HG03342 (cell line): Measurements from ENCODE around the gene NCOA3.

Experiments
- ATAC-seq: cut with Tn5 transposase; IDR thresholded peaks from one replicate; pipeline ENCODE4 v1.9.1; 2021; ENCODE audit warnings: mild to moderate bottlenecking, moderate library complexity; ENCODE audit not compliant: unreplicated experiment

Gene NCOA3

DNA sequence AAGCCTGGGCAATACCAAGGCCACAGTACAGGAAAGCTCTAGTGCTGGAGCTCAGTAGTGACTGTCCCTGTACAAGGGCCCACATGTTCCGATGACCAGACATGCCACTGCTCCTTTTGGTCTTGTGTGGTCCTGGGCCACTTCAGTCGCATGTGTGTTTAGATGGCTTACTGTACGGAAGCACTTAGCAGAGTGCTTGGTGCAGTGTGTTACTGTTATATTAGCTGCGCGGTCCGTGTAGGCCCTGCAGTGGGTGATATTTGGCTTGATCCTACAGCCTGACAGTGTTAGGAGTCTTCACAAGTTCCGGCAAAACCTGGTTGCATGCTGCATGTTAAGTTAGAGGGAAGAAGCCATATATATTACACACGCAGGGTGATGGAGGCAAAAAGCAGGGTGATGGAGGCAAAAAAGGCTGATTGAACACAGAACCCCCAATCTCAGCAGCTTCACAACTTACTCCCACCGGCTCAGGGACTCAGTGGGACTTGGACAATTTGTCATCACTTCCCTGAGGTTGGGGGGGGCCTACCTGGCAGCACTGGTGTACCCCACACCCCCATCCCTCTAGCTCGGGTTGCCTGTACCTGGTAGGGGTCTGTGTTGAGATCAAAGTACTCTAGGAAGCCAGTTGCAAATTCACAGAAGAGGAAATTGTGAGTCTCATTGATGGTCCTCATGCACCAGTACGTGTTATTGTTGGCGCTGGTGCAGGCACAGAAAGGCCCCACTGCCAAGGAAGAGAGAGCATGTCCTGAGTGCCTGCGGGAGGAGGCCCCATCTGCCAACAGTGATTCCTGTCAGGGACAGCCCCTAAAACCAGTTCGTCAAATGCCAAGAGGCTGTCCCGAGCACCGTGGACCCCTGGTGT, 161.0 kb downstream of the NCOA3 start:
- ATAC-seq, result no peak

DNA sequence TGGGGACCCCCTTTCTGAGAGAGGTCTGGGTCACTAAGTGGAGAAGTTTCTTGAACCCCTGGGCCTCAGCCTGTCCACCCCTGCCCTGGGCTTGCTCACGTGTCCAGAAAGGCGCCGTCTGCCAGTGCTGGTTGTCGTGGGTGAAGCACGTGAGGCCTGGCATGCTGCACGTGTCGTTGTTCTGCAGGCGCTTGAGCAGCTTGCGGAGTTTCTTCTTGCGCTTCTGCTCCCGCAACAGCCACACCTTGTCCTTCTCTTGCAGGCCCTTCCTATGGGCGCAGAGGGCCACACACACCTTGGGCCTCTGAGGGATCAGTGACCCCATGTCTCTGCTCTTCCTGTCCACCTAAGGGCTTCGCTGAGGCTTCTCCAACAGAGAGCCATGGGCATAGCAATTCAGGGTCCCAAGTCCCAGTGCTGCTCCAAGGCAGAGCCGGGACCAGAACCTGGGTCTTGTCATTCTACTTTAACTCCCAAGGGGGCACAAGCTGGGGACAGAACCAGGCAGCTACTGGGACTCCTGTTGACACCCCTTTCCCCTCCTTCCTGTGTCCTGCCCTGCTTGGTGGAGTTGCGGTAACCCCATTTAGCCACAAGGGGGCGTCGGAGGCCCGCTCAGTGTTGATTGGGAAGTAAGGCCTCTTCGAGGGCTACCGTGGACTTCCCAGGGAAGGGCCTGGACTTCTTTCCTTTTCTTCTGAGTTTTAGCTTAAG, 161.8 kb downstream of the NCOA3 start:
- ATAC-seq, result no peak

DNA sequence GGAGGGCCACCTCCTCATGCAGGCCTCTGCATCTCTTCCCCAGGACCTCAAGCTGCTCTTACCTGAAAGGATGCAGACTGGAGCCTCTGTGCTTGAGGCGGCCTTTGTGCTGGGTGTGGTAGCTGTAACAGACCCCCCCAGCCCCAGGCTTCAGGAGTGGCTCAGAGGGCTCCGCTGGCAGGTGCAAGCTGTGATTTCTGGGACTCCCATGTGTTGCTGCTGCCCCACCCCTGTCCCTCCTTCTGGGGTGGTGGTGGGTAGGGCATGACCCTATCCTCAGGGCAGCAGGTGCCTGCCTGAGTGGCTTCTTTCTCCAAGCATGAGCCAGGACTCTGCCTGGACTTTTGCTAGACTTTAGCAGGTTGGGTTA, 162.4 kb downstream of the NCOA3 start:
- no peak for ATAC-seq

DNA sequence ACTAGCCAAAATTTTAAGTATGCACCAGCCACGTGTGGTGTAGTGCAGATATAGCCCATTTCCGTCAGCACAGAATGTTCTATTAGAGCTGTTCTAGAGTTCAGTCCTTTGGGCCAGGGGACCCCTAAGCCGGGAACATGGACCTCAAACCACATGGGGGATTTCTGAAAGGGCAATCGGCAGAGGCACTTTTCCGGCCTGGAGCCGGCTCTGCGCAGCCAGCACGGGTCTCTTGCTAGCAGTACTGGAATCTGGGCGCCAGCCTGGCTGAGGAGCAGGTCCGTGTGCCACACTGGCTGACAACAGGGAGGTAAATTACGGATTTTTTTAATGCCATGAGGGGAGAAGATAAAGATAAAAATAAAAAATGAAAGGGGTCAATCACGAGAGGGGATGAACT, 163.1 kb downstream of the NCOA3 start:
- ATAC-seq, result no peak

DNA sequence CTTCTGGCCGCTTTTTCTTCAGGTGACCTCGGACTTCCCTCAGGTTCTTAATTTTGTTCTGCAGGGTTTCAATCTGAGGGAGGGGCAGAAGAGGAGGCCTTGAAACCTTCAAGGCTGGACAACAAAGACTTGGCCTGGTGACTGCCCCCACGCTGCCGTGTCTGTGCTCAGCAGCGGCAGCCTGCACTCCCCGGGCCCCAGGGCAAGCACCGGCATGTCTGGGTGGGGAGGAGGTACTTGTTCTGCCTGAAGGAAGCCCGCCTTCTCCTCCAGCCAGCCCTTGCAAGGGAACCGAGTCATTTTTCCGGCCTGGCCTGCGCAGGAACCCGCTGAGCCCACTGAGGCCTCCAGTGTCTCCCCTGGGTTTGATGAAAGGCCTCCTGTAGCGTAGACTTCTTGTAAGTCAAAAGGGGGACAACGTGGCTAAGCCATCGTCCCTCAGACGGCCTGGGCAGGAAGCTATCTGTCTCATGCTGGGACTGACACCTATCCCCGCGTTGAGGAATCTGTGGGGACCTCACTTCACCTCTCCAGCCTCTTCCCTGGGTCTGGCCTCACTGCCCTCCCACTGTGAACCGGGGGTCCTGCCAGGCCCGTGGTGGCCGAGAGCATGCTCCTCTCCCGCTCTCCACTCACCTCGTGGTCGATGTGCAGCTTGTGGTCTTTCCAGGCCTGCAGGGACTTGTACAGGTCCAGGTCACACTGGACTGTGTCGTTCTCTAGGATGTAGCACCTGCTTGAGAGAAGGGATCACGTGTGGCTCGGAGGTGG, 163.7 kb downstream of the NCOA3 start:
- ATAC-seq, result no peak

DNA sequence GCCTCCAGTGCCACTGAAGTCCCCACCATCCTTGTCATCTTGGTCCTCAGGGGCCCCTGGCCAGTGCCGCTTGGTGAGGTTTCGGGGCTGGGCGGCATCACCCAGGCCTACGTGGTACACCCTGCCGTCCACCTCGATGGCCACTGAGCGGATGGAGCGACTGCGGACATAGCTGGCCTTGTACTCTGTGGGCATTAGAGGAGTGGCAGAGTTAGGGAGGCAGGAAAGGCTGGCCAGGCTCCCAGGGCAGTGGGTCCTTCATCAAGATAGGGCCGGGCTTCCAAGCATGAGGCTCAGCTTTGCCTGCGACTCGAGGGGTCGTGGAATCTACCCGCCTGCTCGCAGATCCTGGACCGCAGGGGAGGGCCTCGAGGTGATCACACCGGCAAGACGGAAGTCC, 164.6 kb downstream of the NCOA3 start:
- ATAC-seq, result no peak

DNA sequence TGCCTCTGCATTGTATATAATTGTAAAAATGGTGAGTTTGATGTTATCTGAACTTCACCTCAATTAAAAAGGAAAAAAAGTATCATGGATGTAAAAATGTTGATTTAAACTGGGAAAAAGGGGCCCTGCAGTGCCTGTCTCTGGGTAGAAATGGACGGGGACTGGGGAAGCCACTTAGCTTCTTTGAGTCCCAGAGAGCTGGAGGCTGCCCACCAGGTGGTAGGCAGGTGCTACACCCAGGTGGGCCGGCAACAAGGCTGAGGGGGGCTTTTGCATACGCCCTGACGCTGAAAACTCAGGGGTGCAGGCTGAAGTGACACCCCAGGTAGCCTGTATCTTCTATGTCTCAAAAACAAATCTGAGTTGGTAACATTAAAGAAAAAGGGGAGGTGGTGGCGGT, 165.4 kb downstream of the NCOA3 start:
- ATAC-seq, result no peak

DNA sequence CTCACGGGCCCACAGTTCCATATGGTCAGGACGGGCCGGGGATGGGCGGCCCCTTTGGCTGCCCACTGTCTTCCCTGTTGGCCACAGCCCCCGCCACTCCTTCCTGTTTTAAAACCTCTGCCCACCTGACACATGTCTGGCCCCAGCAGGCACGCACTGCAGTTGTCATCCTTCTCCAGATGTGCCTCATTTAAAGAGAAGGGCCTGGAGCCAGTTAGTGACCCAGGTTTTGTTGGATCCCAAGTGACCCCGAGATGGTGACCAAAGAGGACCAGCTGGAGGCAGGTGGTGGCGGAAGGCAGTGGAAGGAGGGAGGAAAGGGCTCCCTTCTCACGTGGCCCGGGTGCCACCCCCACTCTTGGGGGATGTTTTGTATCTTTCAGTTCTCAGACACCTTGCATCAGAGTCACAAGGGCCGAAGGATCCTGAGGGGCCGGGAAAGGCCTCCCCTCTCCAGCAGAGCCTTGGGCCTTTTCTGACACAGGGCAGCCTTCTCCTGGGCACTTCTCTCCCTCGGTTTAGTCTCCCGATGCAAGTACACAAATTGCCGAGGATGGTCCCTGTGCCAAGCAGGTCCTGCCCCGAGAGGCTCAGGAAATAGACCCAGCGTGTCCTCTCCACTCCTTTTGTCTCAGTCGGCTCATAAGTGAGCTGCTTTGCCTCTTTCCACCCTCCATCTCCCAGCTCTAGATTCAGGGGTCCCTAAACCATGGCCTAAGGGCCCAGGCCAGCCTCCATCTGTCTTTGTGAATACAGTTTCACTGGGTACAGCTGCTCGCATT, 166.0 kb downstream of the NCOA3 start:
- ATAC-seq, result no peak

DNA sequence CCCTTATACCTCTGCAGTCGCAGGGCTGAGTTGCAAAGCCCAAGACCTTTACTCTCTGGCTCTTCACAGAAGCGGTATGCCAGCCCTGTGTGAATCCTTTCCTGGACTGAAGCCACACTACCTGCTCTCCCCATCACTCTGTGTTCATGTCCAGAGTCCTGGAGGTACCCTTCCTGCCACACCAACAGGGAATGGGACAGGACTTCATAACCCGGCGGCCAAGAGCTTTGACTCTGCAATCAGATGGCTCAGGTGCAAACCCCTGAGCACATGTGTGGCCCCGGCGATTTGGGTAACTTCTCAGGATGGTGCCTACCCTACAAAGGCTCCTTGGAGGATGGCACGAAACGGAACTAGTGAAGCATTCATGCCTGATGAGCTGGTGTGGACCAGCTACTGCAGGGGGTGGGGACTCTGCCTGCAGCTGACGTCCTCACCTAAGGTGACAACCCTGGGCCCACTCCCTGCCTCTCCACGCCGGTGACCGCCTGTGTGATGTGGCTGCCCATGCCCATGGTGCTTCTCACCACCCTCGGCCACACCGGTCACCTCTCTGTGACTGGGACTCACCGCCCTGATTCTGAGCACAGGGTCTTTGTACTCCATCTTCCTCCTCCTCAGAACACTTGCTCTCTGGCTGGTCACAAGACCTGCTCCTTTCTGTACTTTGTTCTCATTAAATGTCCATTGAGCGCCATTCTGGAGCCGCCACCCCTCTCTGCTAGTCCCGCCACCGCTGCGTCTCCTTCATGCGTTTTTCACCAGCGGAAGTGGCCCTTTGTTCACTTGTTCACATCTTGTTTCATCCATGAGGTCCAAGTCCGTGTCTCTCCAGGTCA, 166.8 kb downstream of the NCOA3 start:
- no peak for ATAC-seq

DNA sequence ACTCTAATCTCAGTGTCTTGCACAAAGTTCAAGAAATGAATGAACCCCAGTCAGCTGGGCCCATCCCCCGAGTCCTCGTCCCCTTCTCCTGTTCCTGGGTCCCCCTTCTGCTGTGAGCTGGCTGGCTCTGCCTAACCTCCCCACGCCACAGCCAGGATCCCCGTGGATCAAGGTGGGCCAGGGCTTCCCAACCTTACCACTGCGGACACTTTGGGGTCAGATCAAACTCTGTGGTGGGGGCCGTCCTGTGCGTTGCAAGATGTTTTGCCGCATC, 167.4 kb downstream of the NCOA3 start:
- ATAC-seq, result no peak

DNA sequence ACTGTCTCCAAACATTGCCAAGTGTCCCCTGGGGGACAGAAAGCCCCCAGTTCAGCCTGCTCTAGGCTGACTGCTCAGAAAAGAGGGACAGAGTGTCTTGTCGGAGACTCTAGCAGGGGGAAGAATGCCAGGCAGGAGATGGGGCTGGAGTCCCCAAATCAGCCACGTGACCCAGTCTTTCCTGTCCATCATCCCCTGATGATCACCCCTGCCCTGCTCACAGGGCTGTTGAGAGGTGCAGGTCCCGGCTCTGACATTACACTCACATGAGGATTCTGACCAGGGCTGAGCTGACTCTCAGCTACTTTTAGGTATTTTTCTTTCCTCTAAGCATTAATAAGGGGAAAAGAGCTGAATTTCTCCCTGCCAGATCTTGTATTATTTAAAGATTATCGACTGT, 167.8 kb downstream of the NCOA3 start:
- no peak for ATAC-seq

DNA sequence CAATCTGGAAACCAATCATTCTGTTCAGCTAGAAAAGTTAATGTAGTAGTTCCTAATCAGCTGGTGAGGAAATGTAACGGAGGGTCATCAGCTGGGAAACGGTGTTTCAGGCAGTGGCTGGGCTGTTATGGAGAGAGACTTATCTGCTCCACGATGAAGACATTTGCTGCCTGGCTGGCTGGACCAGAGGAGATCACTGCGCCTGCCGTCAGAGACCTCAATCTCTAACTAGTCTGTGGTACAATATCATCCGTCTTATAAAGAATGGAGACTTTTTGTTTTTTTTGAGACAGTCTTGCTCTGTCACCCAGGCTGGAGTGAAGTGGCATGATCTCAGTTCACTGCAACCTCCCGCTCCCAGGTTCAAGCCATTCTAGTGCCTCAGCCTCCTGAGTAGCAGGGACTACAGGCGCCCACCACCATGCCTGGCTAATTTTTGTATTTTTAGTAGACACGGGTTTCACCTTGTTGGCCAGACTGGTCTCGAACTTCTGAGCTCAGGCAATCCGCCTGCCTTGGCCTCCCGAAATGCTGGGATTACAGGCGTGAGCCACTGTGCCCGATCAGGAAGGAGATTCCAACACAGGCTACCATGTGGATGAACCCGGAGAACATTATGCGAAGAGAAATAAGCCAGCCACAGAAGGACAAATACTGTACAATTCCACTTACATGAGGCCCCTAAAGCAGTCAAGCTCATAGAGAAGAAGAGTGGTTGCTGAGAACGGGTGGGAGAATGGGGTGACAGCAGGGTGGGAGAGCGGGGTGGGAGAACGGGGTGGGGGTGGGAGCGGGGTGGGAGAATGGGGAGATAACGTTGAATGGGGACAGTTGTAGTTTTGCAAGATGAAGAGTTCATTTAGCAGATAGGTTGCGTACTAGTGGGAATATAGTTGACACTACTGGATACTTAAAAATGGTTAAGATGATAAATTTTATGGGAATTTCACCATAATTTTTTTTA, 168.5 kb downstream of the NCOA3 start:
- ATAC-seq, result no peak

DNA sequence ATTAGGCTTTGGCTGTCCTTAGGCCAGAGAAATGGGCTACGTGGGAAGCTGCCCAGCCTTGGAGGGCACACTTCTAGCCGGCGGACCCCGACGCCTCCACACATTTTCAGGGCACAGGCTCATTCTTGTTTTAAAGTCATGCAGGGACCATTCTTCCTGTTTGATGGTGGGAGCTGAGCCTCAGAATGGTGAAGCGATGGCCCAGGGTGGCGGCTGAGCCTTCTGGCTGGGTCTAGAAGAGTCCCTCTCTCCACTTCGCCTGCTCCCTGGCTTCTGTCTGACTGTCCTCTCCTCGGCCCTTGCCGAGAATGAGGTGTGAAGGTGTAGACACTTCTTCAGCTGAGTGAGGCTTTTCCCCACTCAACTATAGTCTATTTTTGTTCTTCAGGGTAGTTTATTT, 169.2 kb downstream of the NCOA3 start:
- ATAC-seq, result no peak

DNA sequence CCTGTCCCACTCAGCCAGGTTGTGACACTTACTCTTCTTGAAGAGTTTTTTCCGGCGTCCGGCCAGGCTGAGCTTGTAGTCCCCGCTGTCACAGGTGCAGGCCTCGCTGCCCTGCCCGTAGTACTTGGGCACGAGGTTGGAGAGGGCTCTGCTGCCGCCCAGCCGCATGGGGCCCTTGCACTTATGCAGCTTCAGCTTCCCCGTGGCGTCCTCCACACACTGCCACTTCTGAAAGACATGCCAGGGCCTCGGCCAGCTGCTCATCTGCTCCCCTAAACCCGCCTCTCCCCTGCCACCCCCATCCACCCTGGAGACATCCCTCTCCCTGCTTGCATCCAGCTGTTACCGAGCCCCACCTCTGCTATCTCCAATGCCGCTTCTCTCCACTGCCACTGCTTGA, 170.5 kb downstream of the NCOA3 start:
- no peak for ATAC-seq

DNA sequence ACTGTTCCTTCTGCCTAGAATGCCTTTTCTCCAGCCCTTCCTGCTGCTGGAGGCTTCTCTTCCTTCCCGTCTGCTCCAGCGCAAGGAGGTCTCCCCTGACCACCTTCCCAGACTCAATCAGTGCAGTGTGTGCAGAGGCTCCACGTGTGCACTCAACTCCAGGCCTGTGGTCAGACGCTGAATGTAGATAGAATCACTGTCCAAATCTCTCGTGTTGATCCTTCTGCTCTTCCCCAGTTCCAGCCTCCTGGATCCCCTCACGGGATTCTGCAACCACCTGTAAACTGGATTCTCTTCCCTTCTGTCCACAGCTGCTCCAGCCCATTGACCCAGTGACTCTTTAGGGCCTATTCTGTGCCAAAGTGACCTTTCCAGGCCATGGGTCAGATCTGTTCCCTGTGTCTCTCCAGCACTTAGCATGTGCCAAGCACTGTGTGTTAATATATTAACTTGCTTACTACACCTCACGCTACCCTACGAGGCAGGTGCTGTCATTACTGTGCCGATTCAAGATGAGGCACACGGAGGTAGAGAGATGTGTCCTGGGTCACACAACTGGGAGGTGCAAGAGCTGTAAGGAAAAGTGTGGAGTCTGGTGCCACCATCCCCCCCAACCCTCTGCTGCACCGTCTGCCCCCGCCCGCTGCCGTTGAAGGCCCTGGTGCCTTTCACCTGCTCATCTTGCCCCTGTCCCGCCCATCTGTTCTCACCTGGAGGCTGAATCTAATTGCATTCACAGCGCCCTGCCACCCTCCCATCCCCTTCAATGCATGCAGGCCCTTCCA, 171.4 kb downstream of the NCOA3 start:
- no peak for ATAC-seq

DNA sequence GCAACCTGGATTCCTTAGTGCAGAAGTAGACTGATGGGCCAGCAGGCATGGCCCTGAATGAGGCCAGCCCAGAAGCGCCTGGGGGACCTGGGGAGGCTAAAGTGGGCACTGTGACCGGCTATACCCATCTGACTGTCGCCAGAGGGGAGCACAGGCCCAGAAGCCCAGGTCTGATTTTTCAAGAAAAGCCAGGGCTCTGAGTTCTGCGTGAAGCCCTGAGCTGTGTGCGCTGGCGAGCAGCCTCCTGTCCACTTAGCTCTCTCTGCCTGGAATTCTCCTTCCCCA, 171.9 kb downstream of the NCOA3 start:
- no peak for ATAC-seq

DNA sequence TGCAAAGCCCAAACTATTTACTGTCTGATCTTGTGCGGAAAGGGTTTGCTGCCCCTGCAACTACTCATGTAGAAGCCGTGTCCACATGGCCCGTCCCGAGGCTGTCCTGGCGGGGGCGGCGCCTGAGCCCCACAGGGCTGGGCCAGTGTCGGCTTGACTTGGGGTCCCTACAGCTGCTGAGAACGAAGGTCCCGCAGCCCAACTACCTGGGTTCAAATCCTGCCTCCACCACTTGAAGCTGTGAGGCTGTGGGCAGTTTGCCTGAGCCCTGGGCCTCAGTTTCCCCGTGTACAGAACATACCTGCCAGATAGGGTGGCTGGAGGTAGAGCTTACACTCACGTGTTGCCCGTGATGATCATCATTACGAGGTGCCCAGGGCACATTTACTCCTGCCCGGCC, 172.5 kb downstream of the NCOA3 start:
- ATAC-seq, result no peak

DNA sequence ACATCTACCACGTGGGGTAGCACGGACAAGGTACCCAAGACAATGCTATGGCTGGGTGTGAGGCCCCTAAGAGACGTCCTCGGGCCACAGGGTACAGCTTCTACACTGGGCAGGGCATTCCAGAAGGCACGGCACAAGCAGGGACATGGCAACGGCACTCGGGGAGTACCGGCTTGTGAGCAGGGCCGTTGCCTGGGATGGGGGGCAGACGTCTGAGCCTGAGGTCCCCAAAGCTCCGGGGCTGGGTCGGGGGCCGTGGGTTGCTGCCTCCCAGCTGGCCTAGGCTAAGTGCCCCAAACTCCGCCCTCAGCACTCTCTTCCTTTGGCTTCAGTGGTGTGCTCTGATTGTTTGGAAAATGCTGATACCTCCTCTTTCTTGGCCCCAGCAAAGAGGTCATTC, 173.0 kb downstream of the NCOA3 start:
- no peak for ATAC-seq
